GM23338 (cell line): ENCODE measurements around the gene ULBP3. TPM values are rescaled to one million over a fixed set of nuclear protein-coding genes. Genes with fewer than 3 reads are reported as not detected.

Experiments
- ATAC-seq: fragments of 200-7000 bp; cut with Tn5 transposase; 3 replicates; pipeline ENCODE4 v1.9.1; 2020
- DNase-seq: peaks from one replicate; pipeline ENCODE4 v3.0.0-alpha.2; 2015; ENCODE audit warnings: low spot score
- H2AFZ ChIP-seq: fragments of 200-600 bp; sonication (generic); 2 replicates; pipeline ENCODE4 v1.8.0; 2016; ENCODE audit warnings: antibody characterized with exemption, mild to moderate bottlenecking, moderate library complexity
- H3F3A ChIP-seq: fragments of 200-600 bp; sonication (generic); replicated peaks from 2 replicates; pipeline ENCODE4 v1.8.0; 2017; ENCODE audit warnings: antibody characterized with exemption, mixed run types, low read depth
- H3K27ac ChIP-seq: fragments of 200-600 bp; sonication (generic); 2 replicates; pipeline ENCODE4 v1.6.1; 2016; ENCODE audit warnings: low read depth
- H3K27me3 ChIP-seq: fragments of 200-600 bp; sonication (generic); 2 replicates; pipeline ENCODE4 v1.8.0; 2016; ENCODE audit warnings: mild to moderate bottlenecking, mixed run types, moderate library complexity; ENCODE audit not compliant: insufficient read depth
- H3K36me3 ChIP-seq: fragments of 200-600 bp; sonication (generic); 2 replicates; pipeline ENCODE4 v1.8.0; 2016; ENCODE audit warnings: mild to moderate bottlenecking; ENCODE audit not compliant: insufficient read depth
- H3K4me1 ChIP-seq: fragments of 200-600 bp; sonication (generic); 2 replicates; pipeline ENCODE4 v1.8.0; 2016; ENCODE audit warnings: mild to moderate bottlenecking, moderate library complexity; ENCODE audit not compliant: insufficient read depth
- H3K4me2 ChIP-seq: fragments of 200-600 bp; sonication (generic); 2 replicates; pipeline ENCODE4 v1.7.1; 2017; ENCODE audit warnings: mixed run types
- H3K4me3 ChIP-seq: fragments of 200-600 bp; sonication (generic); 2 replicates; pipeline ENCODE4 v1.6.1; 2016; ENCODE audit warnings: mixed run types
- H3K79me2 ChIP-seq: fragments of 200-600 bp; sonication (generic); replicated peaks from 2 replicates; pipeline ENCODE4 v1.8.0; 2017; ENCODE audit warnings: mild to moderate bottlenecking; ENCODE audit not compliant: insufficient read depth
- H3K9me2 ChIP-seq: fragments of 200-600 bp; sonication (generic); 2 replicates; pipeline ENCODE4 v1.8.0; 2017; ENCODE audit not compliant: insufficient read depth
- H4K20me1 ChIP-seq: fragments of 200-600 bp; sonication (generic); replicated peaks from 2 replicates; pipeline ENCODE4 v1.8.0; 2017; ENCODE audit warnings: mild to moderate bottlenecking; ENCODE audit not compliant: insufficient read depth
- H3K27ac Mint-ChIP-seq: 2 replicates; pipeline ENCODE4 v1.8.0; 2020; ENCODE audit warnings: inconsistent platforms, mild to moderate bottlenecking, moderate library complexity, mixed read lengths
- H3K27me3 Mint-ChIP-seq: 3 replicates; pipeline ENCODE4 v1.8.0; 2022; ENCODE audit warnings: low read depth, mild to moderate bottlenecking, moderate library complexity, mixed read lengths, inconsistent platforms; ENCODE audit not compliant: insufficient read depth, poor library complexity
- H3K36me3 Mint-ChIP-seq: 3 replicates; pipeline ENCODE4 v1.8.0; 2021; ENCODE audit warnings: low read depth, mild to moderate bottlenecking, inconsistent platforms, moderate library complexity, mixed read lengths
- H3K4me1 Mint-ChIP-seq: 3 replicates; pipeline ENCODE4 v1.8.0; 2020; ENCODE audit warnings: mild to moderate bottlenecking, inconsistent platforms, mixed read lengths
- H3K4me3 Mint-ChIP-seq: 3 replicates; pipeline ENCODE4 v1.8.0; 2021; ENCODE audit warnings: moderate library complexity, mild to moderate bottlenecking, inconsistent platforms, mixed read lengths
- H3K9me3 Mint-ChIP-seq: 3 replicates; pipeline ENCODE4 v1.8.0; 2020; ENCODE audit warnings: moderate library complexity, mild to moderate bottlenecking, inconsistent platforms, mixed read lengths
- CREB1 ChIP-seq: fragments of 250-450 bp; sonication (Bioruptor Pico); IDR thresholded peaks from 2 replicates; pipeline ENCODE4 v1.5.0; 2020; ENCODE audit warnings: low read depth, mild to moderate bottlenecking, moderate library complexity
- CTCF ChIP-seq, 2 experiments: fragments of 200-600 bp in 1 of 2; sonication (generic) in 1 of 2; conservative IDR thresholded peaks; 2 replicates each; pipeline versions ENCODE4 v1.5.1 to v1.6.1; 2016 to 2017; ENCODE audit warnings: antibody characterized with exemption in 2 of 2, low read depth in 2 of 2, mild to moderate bottlenecking in 2 of 2, moderate library complexity in 1 of 2
- ETS1 ChIP-seq: IDR thresholded peaks from 2 replicates; pipeline ENCODE4 v1.6.1; 2016; ENCODE audit warnings: antibody characterized with exemption
- EZH2 ChIP-seq: fragments of 200-600 bp; sonication (generic); IDR thresholded peaks from one replicate; pipeline ENCODE4 v1.8.0; 2017; ENCODE audit warnings: antibody characterized with exemption, mild to moderate bottlenecking, low read depth; ENCODE audit not compliant: unreplicated experiment
- EZH2phosphoT487 ChIP-seq: fragments of 200-600 bp; sonication (generic); IDR thresholded peaks from one replicate; pipeline ENCODE4 v1.8.1; 2018; ENCODE audit warnings: antibody characterized with exemption; ENCODE audit not compliant: unreplicated experiment
- JUNB ChIP-seq: IDR thresholded peaks from one replicate; pipeline ENCODE4 v1.6.1; 2016; ENCODE audit warnings: antibody characterized with exemption; ENCODE audit not compliant: unreplicated experiment
- NANOG ChIP-seq: IDR thresholded peaks from 2 replicates; pipeline ENCODE4 v1.6.1; 2016; ENCODE audit warnings: antibody characterized with exemption, borderline replicate concordance
- POLR2AphosphoS5 ChIP-seq: IDR thresholded peaks from 2 replicates; pipeline ENCODE4 v1.6.1; 2016; ENCODE audit warnings: antibody characterized with exemption, low read depth
- STAT1 ChIP-seq: IDR thresholded peaks from one replicate; pipeline ENCODE4 v1.6.1; 2016; ENCODE audit warnings: antibody characterized with exemption; ENCODE audit not compliant: unreplicated experiment
- ZNF114 ChIP-seq: fragments of 250-450 bp; sonication (Bioruptor Pico); IDR thresholded peaks from 2 replicates; pipeline ENCODE4 v1.5.0; 2020; ENCODE audit warnings: mild to moderate bottlenecking, moderate library complexity
- ZNF331 ChIP-seq: fragments of 250-450 bp; sonication (Bioruptor Pico); IDR thresholded peaks from 2 replicates; pipeline ENCODE4 v1.5.0; 2020; ENCODE audit warnings: low read depth, mild to moderate bottlenecking, moderate library complexity
- polyA plus RNA-seq: library from polyadenylated mRNA; unstranded; fragments of >200 nt; fragmentation: Nextera tagmentation; extraction: Ambion mirVana; gene quantifications from 2 replicates; pipeline ENCODE4 v1.2.1, GENCODE V29; 2016
- total RNA-seq: library from RNA; depleted of rRNA; stranded (reverse); fragments of >200 nt; shearing (Covaris generic); gene quantifications from 2 replicates; pipeline ENCODE4 v1.2.3, GENCODE V29; 2014
- TF ChIP-seq, protein P1 (sequence below): IDR thresholded peaks from one replicate; pipeline ENCODE4 v1.6.1; 2018; ENCODE audit warnings: antibody characterized with exemption; ENCODE audit not compliant: unreplicated experiment
- TF ChIP-seq, protein P2 (sequence below): fragments of 250-450 bp; sonication (Bioruptor Pico); IDR thresholded peaks from 2 replicates; pipeline ENCODE4 v1.5.0; 2020; ENCODE audit warnings: mild to moderate bottlenecking, moderate library complexity

Gene ULBP3
- total and polyA plus RNA-seq, 2 experiments from 2014 or later: 0.60 to 4.2 TPM

GRCh38 chr6:150056156-150056555, 12.8 kb downstream of the ULBP3 start:
- H3K4me1 Mint-ChIP-seq: no peaks in the 10 kb centered on the region; the same call in 2 of the 3 replicates
- no peaks in the 10 kb centered on the region for H3K36me3 ChIP-seq
- no peak overlapping the region for H3K4me2 ChIP-seq
- DNase-seq: no peak
- peaks cover 33% of the 10 kb centered on the region for H3K9me3 Mint-ChIP-seq
- no peaks in the 10 kb centered on the region for H3K79me2 ChIP-seq
- H3K27me3 Mint-ChIP-seq: peaks cover 28% of the 10 kb centered on the region
- H3K9me2 ChIP-seq: 0 out of 2 replicates have a peak, but pooled peaks cover 5% of the 10 kb centered on the region
- no peak overlapping the region for H3K4me3 ChIP-seq
- TF ChIP-seq JUNB (no peak), EZH2 (no peak), ZNF331 (no peak), EZH2phosphoT487 (no peak), ETS1 (no peak), CREB1 (no peak), POLR2AphosphoS5 (no peak), NANOG (no peak), CTCF (conservative IDR thresholded peaks at IDR 0.05; ENCODE audit: low read depth in 2 of 2) (no peak), ZNF114 (CRISPR knock-in tag) (no peak), STAT1 (no peak)
- TF ChIP-seq, protein P1, sequence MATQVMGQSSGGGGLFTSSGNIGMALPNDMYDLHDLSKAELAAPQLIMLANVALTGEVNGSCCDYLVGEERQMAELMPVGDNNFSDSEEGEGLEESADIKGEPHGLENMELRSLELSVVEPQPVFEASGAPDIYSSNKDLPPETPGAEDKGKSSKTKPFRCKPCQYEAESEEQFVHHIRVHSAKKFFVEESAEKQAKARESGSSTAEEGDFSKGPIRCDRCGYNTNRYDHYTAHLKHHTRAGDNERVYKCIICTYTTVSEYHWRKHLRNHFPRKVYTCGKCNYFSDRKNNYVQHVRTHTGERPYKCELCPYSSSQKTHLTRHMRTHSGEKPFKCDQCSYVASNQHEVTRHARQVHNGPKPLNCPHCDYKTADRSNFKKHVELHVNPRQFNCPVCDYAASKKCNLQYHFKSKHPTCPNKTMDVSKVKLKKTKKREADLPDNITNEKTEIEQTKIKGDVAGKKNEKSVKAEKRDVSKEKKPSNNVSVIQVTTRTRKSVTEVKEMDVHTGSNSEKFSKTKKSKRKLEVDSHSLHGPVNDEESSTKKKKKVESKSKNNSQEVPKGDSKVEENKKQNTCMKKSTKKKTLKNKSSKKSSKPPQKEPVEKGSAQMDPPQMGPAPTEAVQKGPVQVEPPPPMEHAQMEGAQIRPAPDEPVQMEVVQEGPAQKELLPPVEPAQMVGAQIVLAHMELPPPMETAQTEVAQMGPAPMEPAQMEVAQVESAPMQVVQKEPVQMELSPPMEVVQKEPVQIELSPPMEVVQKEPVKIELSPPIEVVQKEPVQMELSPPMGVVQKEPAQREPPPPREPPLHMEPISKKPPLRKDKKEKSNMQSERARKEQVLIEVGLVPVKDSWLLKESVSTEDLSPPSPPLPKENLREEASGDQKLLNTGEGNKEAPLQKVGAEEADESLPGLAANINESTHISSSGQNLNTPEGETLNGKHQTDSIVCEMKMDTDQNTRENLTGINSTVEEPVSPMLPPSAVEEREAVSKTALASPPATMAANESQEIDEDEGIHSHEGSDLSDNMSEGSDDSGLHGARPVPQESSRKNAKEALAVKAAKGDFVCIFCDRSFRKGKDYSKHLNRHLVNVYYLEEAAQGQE: no peak
- TF ChIP-seq, protein P2, sequence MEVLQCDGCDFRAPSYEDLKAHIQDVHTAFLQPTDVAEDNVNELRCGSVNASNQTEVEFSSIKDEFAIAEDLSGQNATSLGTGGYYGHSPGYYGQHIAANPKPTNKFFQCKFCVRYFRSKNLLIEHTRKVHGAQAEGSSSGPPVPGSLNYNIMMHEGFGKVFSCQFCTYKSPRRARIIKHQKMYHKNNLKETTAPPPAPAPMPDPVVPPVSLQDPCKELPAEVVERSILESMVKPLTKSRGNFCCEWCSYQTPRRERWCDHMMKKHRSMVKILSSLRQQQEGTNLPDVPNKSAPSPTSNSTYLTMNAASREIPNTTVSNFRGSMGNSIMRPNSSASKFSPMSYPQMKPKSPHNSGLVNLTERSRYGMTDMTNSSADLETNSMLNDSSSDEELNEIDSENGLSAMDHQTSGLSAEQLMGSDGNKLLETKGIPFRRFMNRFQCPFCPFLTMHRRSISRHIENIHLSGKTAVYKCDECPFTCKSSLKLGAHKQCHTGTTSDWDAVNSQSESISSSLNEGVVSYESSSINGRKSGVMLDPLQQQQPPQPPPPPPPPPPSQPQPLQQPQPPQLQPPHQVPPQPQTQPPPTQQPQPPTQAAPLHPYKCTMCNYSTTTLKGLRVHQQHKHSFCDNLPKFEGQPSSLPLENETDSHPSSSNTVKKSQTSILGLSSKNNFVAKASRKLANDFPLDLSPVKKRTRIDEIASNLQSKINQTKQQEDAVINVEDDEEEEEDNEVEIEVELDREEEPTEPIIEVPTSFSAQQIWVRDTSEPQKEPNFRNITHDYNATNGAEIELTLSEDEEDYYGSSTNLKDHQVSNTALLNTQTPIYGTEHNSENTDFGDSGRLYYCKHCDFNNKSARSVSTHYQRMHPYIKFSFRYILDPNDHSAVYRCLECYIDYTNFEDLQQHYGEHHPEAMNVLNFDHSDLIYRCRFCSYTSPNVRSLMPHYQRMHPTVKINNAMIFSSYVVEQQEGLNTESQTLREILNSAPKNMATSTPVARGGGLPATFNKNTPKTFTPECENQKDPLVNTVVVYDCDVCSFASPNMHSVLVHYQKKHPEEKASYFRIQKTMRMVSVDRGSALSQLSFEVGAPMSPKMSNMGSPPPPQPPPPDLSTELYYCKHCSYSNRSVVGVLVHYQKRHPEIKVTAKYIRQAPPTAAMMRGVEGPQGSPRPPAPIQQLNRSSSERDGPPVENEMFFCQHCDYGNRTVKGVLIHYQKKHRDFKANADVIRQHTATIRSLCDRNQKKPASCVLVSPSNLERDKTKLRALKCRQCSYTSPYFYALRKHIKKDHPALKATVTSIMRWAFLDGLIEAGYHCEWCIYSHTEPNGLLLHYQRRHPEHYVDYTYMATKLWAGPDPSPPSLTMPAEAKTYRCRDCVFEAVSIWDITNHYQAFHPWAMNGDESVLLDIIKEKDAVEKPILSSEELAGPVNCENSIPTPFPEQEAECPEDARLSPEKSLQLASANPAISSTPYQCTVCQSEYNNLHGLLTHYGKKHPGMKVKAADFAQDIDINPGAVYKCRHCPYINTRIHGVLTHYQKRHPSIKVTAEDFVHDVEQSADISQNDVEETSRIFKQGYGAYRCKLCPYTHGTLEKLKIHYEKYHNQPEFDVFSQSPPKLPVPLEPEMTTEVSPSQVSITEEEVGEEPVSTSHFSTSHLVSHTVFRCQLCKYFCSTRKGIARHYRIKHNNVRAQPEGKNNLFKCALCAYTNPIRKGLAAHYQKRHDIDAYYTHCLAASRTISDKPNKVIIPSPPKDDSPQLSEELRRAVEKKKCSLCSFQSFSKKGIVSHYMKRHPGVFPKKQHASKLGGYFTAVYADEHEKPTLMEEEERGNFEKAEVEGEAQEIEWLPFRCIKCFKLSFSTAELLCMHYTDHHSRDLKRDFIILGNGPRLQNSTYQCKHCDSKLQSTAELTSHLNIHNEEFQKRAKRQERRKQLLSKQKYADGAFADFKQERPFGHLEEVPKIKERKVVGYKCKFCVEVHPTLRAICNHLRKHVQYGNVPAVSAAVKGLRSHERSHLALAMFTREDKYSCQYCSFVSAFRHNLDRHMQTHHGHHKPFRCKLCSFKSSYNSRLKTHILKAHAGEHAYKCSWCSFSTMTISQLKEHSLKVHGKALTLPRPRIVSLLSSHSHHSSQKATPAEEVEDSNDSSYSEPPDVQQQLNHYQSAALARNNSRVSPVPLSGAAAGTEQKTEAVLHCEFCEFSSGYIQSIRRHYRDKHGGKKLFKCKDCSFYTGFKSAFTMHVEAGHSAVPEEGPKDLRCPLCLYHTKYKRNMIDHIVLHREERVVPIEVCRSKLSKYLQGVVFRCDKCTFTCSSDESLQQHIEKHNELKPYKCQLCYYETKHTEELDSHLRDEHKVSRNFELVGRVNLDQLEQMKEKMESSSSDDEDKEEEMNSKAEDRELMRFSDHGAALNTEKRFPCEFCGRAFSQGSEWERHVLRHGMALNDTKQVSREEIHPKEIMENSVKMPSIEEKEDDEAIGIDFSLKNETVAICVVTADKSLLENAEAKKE (CRISPR knock-in tag): no peak
- H3F3A ChIP-seq: no peaks in the 10 kb centered on the region
- H3K27ac Mint-ChIP-seq: no peak overlapping the region
- no peaks in the 10 kb centered on the region for H3K4me1 ChIP-seq
- H3K36me3 Mint-ChIP-seq: peaks cover 15% of the 10 kb centered on the region
- H3K27me3 ChIP-seq: no peaks in the 10 kb centered on the region
- no peak overlapping the region for H3K4me3 Mint-ChIP-seq
- H3K27ac ChIP-seq: no peak overlapping the region
- H2AFZ ChIP-seq: no peak overlapping the region
- ATAC-seq: no peak
- no peaks in the 10 kb centered on the region for H4K20me1 ChIP-seq
